ENCODE results near the gene ARL13A.
A peak's percentile ranks its signal among the peaks of the same experiment; 100 is the strongest.
"Not testable (repeated sequence)": the region's sequence is repeated elsewhere in the genome, so short reads cannot be mapped to it uniquely, and the experiment has no call there.

Gene ARL13A

DNA sequence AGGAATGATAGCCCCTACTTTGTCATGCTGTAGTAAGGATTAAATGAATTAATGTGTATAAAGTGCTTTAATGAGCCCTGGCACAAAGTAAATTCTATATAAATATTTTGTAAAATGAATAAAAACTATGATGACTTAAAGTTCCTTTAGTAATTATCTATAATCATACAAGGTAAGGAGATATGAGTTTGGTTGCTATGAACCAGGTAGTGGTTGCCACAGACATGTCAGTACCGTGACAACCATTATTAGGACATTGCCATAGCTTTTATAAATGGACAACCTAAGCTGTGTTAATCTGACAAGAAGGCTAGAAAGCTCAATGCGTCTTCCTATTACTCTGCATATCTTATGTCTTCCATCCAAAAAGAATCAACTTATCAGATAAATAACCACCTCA is at the start of gene ARL13A:
ARL13A (plus strand) TSS at position 301 of the 400 bp plus-strand sequence. CDS start 3,982 bp downstream, outside the sequence.
- DNase-seq, result no peak

DNA sequence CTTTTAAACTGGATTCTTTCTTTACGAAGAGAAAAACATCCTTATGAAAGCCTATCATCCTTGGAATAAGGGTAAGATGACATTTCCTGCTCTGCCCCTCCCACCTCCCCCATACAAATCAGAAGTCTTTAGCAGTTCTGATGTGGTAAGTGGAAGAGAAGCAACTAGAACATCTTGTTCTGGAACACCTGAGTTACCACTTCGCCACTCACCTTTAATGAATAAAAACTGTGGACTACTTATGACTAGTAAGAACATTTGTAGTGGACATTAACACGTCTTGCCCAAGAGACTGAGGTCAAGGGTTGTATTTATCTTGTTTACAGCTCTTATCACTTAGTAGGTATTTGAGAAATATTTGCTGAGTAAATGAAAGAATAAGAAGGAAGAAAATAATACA is 45.1 kb upstream of the ARL13A start:
- no peak for DNase-seq

DNA sequence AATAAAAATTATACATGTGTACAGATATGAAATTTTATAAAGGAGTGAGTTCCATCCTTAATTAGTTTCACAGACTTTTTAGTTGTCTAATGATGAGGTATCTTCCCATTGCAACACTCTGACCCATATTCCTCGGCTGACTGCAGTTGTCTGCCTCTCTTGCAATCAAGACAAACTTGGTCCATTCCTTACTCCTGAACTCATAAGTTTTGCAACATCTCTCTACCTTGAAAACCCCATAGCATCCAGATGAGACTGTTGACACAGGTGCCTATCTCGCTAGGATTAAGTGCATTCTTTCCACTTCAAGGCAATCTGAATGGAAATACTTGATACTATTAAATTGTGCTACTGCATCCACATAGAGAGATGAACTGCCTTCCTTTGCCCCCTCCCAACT is 43.1 kb upstream of the ARL13A start:
- DNase-seq, result no peak

DNA sequence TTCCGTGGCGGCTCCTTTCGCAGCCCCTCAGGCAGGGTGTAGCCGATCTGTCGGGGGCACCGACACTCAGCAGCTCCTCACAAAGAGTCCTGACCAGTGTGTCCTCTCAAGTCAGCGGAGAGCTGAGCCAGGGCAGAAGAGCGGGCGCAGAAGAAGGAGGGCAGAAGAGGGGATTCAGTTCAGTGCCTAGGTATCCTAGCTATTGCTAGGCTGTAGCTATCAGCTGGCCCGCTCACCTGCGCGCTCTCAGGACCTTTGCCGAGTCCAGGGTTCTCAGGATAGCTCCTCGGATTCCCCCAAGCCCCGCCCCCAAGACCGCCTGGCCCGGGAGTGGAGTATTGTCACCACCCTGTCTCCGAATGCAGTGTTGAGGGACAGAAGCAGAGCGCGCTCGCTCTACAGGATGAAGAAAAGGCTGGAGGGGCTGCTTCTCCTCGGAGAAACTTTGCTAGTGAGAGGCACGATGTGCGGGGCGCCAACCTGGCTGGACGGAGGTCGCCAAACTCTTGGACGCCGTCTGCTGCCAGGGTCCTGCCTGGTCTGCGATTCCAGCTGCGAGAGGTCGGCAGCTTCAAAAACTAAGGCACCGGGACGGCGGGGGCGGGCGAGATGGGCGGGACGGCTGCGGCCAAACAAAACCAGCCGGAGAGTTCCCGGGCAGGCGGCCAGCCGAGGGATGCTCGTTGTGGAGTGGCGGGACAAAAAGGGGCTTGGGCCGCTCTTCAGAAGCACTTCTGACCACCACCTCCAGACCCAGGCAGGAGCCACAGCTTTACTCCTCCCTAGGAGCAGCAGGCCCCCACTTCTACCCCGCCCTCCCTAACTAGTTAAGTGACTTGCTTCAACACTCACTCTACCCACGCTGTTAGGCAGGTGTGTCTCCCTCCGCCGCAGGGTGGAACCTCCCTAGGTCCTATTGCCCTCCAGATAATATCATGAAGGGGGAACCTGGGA is 40.6 kb upstream of the ARL13A start, which contains the start of gene XKRX:
XKRX (minus strand) TSS at position 258 of the 954 bp plus-strand sequence. CDS start 613 bp downstream, outside the sequence.
- DNase-seq, result no peak

DNA sequence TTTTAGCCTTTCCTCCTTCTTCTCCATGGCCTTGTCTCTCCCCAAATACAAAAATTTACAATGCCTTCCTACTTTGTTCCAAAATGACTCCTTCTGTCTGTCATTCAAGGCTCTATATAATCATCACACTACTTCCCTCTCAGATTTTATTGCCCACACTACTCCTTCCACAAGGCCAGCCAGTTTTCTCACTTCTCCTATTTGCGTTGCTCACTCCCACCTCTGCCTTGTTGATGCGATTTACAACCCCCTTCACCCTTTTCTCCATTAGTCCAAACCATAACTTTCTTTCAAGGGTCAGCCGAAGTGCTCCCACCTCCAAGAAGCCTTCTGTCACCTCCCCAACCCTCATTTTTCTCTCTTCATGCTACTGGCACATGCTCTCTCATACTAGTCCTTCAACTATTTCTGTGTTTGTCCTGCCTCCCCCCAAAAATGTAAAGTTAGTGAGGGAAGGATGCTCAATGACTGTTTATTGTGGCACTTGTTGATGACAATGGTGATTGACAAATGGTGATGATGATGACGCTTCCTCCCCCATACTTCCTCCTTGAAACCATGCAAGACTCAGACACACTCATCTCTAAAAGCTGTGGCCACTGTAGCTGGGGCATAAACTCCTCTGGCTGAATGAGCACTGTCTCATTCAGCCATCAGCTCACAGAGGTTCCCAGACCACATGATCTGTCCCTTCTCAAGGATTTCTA is 38.1 kb upstream of the ARL13A start:
- DNase-seq, result no peak

DNA sequence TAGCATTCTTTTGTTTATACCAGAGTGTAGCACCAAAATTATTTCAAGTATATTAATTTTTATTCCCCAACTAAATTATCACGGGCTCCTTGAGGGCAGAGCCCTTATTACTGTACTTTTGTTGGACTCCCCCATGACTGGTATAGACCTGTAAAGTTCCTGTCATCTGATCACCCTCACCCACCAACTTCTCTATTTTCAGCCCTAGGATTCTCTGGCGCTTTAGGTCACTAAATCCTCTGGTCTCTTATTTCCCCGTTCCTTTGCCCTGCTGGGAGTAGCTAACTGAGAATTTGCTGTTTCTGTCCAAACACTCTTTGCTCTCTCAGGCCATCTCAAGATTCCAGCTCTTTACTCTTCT is 37.6 kb upstream of the ARL13A start:
- DNase-seq, result no peak

DNA sequence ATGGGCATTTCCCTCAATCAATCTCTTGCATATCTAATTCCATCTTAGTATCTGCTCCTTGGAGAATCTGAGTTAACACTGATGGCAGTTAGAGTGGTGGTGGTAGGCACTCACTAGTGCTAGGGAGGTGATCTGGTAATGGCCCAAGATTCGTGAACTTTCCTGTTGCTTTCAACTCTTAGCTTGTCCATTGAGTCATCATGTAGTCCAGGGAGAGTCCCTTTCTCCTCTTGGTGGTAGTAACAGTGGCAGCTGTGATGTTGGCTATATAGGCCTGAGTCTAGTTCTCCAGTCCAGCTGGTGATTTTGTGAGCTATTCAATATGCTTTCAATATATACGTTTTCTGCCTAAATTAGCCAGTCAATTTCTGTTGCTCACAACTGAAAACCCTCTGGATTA is 33.7 kb upstream of the ARL13A start:
- DNase-seq, result no peak

DNA sequence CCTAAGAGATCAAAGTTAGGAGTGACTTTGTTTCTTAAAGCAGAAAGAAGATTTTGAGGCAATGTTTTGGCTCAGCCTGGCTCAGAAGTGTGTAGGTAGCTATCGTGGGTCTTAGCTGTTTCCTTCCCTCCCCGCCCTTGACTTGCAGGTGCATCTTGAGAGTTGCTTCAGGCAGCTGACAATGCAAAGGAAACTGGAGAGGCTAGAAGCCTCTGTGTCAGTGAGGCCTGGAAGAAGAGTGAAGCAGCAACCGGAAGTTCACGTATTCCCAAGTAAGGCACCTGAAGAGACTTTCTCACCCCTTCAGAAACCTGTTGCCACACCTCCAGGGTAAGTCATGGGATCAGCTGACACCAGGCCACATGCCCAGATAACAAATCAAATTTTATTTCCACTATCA is 30.2 kb upstream of the ARL13A start:
- no peak for DNase-seq

DNA sequence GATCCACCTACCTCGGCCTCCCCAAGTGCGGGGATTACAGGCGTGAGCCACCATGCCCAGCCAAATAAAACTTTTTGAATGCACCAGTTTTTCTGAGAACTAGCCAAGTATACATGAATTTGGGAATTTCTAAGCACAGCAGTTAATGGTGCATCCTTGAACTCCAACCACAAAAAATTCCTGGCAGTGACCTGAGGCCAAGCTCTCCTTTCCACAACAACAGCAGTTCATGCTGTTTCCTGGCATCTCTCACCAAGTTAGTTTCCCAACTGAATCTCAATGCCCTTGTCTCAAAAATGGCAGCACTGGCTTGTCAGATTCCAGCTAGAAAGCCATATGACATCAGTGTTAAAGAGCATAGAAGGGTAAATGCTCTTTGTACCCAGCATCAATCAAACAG is 24.9 kb upstream of the ARL13A start:
- no peak for DNase-seq

DNA sequence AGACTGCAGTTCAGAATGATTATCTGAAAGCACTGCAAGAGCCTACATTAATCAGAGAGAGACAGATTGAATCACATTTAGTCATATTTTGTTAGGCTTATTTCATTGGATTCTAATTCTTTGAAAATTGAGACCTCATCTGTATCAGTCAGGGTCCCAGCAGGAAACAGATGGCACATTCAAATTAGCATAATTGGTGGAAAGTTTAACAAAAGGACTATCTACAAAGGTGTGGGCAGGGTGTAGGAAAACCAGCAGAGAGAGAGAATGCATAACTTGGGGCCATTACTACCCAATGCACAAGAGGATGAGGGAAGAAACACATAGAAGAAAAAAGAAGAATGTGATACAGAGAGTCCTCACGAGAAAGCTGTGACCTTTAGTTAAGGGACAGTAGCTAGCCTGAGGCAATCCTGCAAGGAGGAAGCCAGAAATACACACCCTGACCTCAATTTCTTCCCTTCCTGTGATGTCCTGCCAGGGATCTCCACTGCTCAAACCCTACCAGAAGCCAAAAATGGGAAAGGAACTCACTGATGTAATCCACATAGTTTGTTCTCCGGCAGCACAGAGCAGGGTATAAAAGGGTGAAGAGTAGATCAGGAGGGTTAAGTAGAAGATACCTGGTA is 23.1 kb upstream of the ARL13A start:
- DNase-seq, result no peak

DNA sequence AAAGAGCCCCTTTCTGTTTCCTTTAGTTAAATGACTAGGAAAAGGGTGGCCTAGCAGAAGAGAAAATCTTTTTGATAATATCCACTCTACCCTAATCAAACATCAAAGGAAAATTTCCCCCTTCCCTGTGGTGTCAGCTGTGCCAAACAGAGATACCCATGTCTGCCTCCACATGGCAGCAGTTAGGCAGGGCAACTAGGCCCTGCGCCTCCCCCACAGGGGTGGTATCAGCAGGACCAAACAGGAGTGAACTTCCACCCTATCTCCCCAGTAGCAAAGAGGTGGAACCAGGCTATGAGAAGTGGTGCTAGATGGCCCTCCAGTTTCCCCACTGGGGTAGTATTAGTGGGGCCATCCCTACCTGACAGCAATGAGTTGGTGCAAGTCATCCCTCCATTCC is 21.0 kb upstream of the ARL13A start:
- DNase-seq, result no peak

DNA sequence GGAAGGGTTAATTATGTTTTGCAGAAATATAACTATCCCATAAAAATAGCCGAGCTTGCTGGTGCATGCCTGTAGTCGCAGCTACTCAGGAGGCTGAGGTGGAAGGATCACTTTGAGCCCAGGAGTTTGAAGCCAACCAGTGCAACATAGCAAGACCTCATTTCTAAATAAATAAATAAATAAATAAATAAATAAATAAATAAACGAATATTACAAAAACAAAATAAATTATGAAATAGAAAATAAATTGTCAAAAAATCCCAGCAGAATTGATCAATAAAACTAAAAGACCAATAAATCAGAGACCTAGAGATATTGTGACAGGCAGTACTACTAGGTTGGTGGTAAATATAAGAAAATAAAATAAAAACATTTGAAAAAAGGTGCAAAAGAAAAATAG is 6.7 kb upstream of the ARL13A start:
- no peak for DNase-seq

DNA sequence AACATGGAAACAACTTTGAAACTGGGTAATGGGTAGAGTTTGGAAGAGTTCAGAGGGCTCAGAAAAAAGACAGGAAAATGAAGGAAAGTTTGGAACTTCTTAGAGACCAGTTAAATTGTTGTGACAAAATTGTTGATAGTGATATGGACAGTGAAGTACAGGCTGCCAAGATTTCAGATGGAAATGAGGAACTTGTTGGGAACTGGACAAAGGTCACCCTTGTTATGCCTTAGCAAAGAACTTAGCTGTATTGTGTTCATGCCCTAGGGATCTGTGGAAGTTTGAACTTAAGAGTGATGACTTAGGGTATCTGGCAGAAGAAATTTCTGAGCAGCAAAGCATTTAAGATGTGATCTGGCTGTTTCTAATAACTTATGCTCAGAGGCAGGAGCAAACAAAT is 5.1 kb upstream of the ARL13A start:
- DNase-seq, result peak; percentile 1

DNA sequence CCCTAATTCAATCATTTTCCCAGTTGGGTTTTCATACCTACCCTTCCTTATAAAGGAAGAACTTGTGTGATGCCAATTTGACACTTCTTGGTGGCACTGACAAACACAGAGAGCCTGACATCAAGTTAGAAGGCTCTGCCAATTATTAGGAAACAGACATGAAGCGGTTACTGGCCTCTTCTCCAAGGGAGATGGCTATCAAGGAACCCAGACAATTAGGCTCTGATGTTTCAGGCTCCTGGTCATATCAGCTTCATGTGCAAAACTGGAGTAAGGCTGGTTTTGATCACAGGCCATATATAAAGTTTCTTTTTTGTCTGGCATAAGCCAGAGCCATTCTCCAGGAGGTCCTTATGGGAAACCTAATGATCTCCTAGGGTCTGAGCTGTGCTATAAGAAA is 428 bp downstream of the ARL13A start:
- no peak for DNase-seq

DNA sequence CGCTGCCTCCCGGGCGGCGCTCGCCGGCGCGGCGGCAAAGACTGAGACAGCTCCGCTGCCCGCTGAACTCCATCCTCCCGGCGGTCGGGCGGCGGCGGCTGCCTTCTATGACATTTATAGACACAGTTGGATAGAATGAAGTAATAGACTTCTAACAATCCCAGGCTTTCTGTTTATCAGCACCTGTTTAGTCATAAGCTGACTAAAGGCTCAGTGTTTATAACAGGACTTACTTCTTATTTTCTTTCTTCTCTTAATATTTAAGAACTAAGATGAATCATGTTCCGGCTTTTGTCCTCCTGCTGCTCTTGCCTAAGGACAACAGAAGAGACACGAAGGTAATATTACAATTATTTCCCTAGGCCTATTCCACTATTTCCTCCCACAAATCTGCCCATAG is 3.9 kb downstream of the ARL13A start:
- no peak for DNase-seq

DNA sequence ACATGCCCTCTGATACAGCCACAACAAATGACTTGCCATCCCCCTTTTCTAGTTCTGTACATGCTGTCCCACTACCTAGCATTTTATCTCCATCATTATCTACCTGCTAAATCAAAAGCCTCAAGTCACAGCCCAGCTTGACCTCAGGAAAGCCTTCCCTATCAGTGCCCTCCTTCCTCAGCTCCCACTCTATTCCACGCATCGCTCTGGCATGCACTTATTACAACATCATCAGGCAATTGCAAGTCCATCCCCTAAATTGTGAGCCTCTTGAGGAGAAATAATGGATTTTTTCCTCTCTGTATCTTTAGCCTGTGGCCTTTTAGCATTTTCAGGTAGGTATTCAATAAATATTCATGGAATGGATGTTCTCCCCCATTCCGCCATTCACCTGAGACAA is 5.7 kb downstream of the ARL13A start:
- DNase-seq, result no peak

DNA sequence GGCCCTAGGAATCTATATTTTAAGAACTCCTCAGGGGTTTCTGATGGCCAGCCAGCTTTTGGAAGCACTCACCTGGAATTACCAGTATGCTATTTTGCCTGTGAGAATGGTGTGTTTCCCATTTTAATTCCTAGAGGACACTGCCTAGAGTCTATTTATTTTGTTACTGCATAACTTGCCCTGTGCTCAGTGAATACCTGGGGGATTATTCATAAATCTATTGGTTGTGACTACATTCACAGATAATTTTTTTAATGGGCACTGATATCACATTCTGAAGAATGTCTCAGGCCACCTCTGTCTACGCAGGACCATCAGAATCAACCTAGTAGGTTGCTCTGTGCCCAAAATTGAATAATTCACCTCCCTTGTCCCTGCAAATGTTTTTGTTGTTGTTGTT is 6.7 kb downstream of the ARL13A start:
- DNase-seq, result no peak

DNA sequence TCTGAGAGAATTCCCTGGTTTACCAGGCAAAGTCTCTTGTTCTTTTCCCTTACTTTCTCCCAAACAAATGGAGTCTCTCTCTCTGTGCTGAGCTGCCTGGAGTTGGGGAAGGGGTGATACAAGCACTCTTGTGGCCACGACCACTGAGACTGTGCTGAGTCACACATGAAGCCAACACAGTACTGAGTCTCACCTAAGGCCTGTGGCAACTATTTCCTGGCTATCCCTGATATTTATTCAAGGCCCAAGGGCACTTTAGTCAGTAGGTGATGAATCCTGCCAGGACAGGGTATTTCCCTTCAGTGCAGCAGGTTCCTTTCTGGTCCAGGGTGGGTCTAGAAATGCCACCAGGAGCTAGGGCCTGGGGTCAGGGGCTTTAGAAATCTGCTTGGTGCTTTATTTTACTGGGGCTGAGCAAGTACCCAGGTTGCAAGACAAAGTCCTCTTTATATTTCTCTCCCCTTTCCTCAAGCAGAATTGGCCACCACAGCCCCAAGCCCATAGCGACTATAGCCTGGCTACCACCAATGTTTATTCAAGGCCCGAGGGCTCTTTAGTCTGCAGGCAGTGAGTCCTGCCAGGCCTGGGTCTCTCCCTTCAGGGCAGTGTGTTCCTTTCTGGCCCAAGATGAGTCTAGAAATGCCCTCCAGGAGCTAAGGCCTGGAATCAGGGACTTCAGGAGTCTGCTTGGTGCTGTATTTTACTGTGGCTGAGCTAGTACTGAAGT is 10.5 kb downstream of the ARL13A start:
- no peak for DNase-seq

DNA sequence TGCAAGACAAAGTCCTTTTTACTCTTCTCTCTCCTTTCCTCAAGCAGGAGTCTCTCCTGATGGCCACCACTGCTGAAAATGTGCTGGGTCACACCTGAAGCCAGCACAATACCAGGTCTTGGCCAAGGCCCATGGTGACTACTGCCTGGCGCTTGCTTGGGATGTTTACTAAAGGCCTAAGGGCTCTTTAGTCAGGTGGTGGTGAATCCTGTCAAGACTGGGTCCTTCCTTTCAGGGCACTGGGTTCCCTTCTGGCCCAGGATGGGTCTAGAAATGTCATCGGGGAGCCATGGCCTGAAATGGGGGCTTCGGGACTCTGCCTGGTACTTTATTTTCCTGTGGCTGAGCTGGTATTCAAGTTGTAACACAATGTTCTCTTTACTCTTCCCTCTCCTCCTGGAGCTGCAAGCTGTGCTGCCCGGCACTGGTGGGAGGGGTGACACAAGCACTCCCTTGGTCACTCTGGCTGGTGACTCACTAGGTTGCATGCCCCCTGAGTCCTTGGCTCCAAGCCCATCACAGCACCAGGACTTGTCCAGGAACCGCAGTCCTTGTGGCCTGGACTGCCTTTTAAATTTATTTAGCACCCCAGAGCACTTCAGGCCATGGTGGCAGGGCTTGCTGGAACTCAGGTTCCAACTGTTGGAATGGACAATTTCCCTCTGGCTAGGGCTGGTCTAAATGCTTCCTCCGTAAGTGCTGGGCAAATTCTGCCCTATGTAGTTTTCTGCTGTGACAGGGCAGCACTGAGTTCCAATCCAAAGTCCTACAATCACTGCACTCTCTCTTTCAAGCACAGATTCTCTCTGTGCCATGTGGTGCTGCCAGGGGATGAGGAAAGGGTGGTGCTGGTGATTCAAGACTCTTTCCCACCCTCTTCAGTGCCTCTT is 11.3 kb downstream of the ARL13A start:
- DNase-seq, result no peak

DNA sequence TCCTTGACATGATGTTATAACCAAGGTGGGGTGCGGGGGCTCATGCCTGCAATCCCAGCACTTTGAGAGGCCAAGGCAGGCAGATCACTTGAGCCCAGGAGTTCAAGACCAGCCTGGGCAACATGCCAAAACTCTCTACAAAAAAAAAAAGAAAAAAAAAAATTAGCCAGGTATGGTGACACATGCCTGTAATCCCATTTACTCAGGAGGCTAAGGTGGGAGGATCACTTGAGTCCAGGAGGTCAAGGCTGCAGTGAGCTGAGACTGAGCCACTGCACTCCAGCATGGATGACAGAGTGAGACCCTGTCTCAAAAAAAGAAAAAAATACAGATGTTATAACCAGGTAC is 12.0 kb downstream of the ARL13A start:
- DNase-seq, result not testable (repeated sequence)

DNA sequence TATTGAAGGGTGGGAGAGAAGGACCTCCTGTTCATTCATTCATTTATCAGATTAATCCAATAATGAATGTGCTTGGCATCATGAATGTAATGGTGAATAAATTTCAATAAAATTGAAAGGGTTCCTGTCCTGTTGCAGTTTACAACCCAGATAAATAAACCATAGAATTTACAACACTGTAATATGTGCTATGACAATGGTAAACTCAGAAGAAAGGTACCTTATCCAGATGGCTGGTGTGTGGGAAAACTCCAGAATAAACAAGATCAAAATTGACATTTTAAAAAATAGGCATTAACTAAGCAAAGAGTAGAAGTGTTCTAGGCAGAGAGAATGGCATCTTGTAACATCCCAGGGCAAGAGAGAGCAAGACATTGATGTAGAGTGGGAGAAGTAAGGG is 15.3 kb downstream of the ARL13A start:
- DNase-seq, result no peak

DNA sequence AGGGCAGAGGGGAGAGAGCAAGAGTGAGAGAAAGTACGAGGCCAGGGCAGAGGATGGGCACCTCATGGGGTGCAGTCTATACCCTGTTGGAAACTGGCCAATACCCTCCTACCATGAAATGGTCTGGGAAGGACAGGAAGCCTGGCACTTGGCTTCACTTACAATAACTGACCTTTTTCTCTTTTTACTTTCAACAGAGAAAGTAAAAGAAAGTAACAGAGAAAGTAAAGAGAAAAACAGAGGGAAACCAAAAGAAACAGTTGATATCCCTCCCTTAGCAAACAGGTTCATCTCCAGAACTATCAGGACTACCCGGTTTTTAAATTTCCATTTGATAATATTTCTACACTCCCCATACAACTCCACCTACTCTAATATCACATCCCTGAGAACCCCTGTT is 20.6 kb downstream of the ARL13A start:
- no peak for DNase-seq

All from OCI-M1 (cell line).